Astrocyte of the spinal cord (primary cell): Measurements from ENCODE around the gene CIITA.
A peak's percentile ranks its signal among the peaks of the same experiment; 100 is the strongest.

ENCODE experiments used
- DNase-seq: peaks from one replicate; pipeline ENCODE4 v3.0.0; 2011; ENCODE audit warnings: low read depth, low spot score
- H3K4me3 ChIP-seq: 2 replicates; pipeline ENCODE4 v1.5.1; 2011; ENCODE audit warnings: low read depth, mild to moderate bottlenecking, low read length, moderate library complexity
- CTCF ChIP-seq: IDR thresholded peaks from 2 replicates; pipeline ENCODE4 v1.5.1; 2012; ENCODE audit warnings: low read depth, mild to moderate bottlenecking, low read length, inconsistent platforms
- in situ Hi-C: cut with HindIII; loops from 2 replicates; pipeline ENCODE4 v1.10.0; 2017; ENCODE audit warnings: low sequenced_read_pairs

CIITA gene

GRCh38 chr16:10957771-10958482 lies 80.9 kb downstream of the CIITA start:
- no peak for TF ChIP-seq CTCF
- DNase-seq = no peak
- in situ Hi-C loops = no loop called here
- no peak overlapping the region for H3K4me3 ChIP-seq

DNA sequence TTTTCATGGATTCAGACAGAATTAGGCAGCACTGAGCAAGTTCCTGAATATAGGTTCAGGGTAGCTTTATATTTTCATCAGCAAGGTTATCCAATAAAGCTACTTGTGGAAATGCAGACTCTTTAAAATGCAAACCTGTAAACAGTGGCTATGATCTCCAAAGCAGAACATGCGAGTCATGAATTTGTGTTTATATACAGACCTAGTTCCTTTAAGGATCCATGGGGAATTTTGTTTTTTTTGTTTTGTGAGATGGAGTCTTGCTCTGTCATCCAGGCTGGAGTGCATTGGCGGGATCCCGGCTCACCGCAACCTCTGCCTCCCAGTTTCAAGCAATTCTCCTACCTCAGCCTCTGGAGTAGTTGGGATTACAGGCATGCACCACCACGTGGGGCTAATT lies 82.2 kb downstream of the CIITA start:
- no peak overlapping the region for H3K4me3 ChIP-seq
- in situ Hi-C loops = no loop called here
- DNase-seq = no peak
- no peak for TF ChIP-seq CTCF

DNA sequence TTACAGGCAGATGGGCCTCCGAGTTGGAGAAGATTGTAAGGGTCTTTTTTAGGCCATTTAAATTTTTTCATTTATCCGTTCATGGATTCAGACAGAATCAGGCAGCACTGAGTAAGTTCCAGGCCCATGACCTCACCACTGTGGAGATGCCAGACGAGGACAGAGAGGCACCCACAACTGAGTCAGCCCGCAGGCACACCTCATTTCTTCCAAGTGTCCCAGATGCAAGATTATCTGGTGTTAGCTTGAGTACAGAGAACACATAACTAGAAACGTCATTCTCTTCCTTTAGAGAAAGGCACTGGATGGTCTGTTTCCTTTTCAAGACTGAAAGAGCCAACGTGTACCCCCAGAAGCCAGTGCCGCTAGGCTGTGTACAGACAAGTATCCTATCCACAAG lies 84.2 kb downstream of the CIITA start:
- in situ Hi-C loops = no loop called here
- H3K4me3 ChIP-seq = no peak overlapping the region
- TF ChIP-seq CTCF = no peak
- DNase-seq = peak; percentile 87

DNA sequence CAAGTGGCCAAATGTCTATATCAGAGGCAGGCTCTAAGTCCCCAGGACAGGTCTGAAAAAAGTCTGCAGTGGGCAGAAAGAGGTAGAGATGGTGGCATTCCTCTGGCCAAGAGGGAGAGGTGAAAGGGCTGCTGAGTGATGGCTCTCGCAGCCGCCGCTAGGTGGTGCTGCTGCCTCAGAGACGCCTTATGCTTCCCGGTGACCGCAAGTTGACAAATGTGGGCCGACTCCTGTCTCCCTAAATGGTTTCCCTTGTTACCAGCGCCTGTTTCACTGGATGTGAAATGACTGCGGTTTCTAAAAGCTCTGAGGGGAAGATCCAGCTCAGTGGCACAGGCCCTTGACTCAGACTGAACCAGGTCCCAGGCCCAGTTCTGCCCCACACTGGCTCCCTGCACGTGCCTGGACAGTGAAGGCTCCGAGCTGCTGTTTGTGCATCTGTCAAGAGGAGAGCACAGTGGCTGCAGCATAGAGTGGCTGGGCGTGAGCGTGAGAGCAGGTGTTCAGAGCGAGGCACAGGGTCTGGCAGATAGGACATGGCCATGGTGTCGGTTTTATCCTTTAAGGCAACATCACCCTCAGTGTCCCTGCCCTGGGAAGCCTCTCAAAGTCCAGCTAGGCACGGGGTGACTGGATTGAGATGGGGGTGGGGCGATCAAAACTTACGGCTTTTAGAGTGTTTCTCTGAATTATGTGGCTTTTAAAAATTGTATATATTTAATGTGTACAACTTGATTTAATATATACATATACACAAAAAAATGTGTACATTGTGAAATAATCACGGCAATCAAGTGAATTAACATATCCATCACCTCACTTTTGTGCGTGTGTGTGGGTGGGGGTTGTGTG lies 87.3 kb downstream of the CIITA start:
- in situ Hi-C loops = no loop called here

GRCh38 chr16:10964891-10965326 lies 87.9 kb downstream of the CIITA start:
- in situ Hi-C loops = no loop called here

More for the DNA sequence above, 87.3 kb downstream of the CIITA start:
- TF ChIP-seq CTCF = peak; percentile 95
- peak; percentile 80 for DNase-seq
- no peak overlapping the region for H3K4me3 ChIP-seq

More at GRCh38 chr16:10964891-10965326, 87.9 kb downstream of the CIITA start:
- H3K4me3 ChIP-seq = no peak overlapping the region
- DNase-seq = no peak
- TF ChIP-seq CTCF = no peak
